Ectodermal cell (in vitro differentiated cells): ENCODE results near the gene CTIF.

Source experiments
- H3K27ac ChIP-seq: 2 replicates; pipeline ENCODE4 v1.7.0; 2013; ENCODE audit warnings: mild to moderate bottlenecking, low read depth, low read length; ENCODE audit not compliant: insufficient read depth, poor library complexity, severe bottlenecking
- H3K27me3 ChIP-seq: 2 replicates; pipeline ENCODE4 v1.7.0; 2013; ENCODE audit warnings: mild to moderate bottlenecking, low read length; ENCODE audit not compliant: insufficient read depth, control insufficient read depth, poor library complexity, severe bottlenecking
- H3K36me3 ChIP-seq: one replicate; pipeline ENCODE4 v1.7.0; 2013; ENCODE audit warnings: low read length; ENCODE audit not compliant: control insufficient read depth, insufficient read depth
- H3K4me1 ChIP-seq: one replicate; pipeline ENCODE4 v1.7.0; 2013; ENCODE audit warnings: low read length; ENCODE audit not compliant: control insufficient read depth, insufficient read depth
- H3K4me3 ChIP-seq: 2 replicates; pipeline ENCODE4 v1.7.0; 2013; ENCODE audit warnings: low read depth, low read length, control low read depth; ENCODE audit not compliant: insufficient read depth
- H3K9me3 ChIP-seq: 2 replicates; pipeline ENCODE4 v1.7.0; 2013; ENCODE audit warnings: mild to moderate bottlenecking, low read length, moderate library complexity; ENCODE audit not compliant: control insufficient read depth
- WGBS, 2 experiments: methylation state at CpG; one replicate each; pipeline ENCODE4 v1.1.7; 2013; ENCODE audit warnings: missing lambda C conversion rate in 2 of 2; 5-methylcytosine and 5-hydroxymethylcytosine counted together

Gene CTIF

DNA sequence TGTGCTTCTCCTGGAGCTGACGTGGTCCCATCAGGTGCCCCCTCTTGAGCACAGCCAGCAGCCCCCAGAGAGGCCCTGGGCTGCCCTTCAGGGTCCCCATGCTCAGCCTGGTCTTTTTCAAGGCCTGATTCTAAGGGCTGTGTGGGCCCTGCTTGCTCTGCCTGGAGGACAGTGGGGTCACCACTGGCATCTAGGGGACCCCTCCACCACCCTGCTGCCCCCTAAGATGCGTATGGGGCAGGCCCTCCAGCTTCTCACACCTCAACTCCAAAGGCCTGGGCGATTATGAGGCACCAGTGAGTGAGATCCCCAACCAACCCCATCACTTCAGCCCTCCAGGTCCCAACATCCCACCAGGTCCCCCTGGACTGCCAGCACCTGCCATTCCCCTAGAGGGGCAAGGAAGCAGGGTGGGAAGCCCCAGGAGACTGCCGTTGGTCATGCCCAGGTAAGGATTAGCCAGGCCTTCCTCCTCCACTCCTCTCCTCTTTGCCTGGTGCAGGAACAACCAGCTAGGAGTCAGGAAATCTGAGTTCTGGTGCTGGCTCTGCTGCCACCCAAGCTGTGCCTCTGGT lies 297.5 kb downstream of the CTIF start:
- no peak overlapping the region for H3K4me3 ChIP-seq
- no peak overlapping the region for H3K27ac ChIP-seq
- no peaks in the 10 kb centered on the region for H3K9me3 ChIP-seq
- WGBS, 2 experiments, result 68 to 70% methylated on average over 4 of the region's 4 CpGs
- H3K27me3 ChIP-seq, result no peaks in the 10 kb centered on the region
- H3K4me1 ChIP-seq, result peaks cover 16% of the 10 kb centered on the region
- no peaks in the 10 kb centered on the region for H3K36me3 ChIP-seq

- Histone ChIP-seq H3K9me3 (no peaks in the 10 kb centered on the region), H3K27ac (no peak overlapping the region), H3K4me1 (peaks cover 18% of the 10 kb centered on the region), H3K36me3 (no peaks in the 10 kb centered on the region), H3K4me3 (no peak overlapping the region), H3K27me3 (no peaks in the 10 kb centered on the region)
- WGBS, 2 experiments, result 94% methylated on average over 13 of the region's 13 CpGs
Observed at GRCh38 chr18:48836806-48837615, 298.2 kb downstream of the CTIF start.

DNA sequence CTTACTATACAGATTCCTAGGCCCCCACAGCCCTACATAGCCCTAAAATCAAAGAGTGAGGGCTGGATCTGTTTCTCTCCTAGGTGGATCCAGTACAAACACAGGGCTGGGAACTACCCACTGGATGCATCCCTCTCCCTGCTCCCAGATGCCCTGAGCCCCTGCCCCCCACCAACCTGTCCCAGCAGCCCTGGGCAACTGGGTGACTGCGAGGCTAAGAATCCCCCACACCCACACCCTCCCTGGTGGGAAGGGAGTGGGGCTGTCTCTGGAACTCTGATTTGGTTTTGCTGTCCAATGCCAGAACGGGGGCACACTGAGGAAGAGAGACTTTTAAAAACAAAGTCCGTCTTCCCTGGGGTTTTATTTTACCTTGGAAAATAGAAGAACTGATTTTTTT lies 298.8 kb downstream of the CTIF start:
- Histone ChIP-seq H3K27ac (no peak overlapping the region), H3K27me3 (no peaks in the 10 kb centered on the region), H3K4me1 (peaks cover 25% of the 10 kb centered on the region), H3K36me3 (no peaks in the 10 kb centered on the region), H3K9me3 (no peaks in the 10 kb centered on the region), H3K4me3 (no peak overlapping the region)
- WGBS, 2 experiments, result 83 to 95% methylated on average over 3 of the region's 3 CpGs

- H3K4me3 ChIP-seq, result no peak overlapping the region
- no peak overlapping the region for H3K27ac ChIP-seq
- H3K9me3 ChIP-seq, result no peaks in the 10 kb centered on the region
- 94 to 96% methylated on average over 12 of the region's 12 CpGs for WGBS, 2 experiments
- H3K36me3 ChIP-seq, result no peaks in the 10 kb centered on the region
- peaks cover 23% of the 10 kb centered on the region for H3K4me1 ChIP-seq
- H3K27me3 ChIP-seq, result no peaks in the 10 kb centered on the region
Observed at GRCh38 chr18:48838166-48838775, 299.4 kb downstream of the CTIF start.

- H3K27me3 ChIP-seq, result no peaks in the 10 kb centered on the region
- H3K9me3 ChIP-seq, result no peaks in the 10 kb centered on the region
- no peaks in the 10 kb centered on the region for H3K36me3 ChIP-seq
- 88 to 89% methylated on average over 10 of the region's 10 CpGs for WGBS, 2 experiments
- H3K27ac ChIP-seq, result no peak overlapping the region
- peaks cover 20% of the 10 kb centered on the region for H3K4me1 ChIP-seq
- no peak overlapping the region for H3K4me3 ChIP-seq
Observed at GRCh38 chr18:48838921-48839818, 300.3 kb downstream of the CTIF start.

- Histone ChIP-seq H3K27ac (no peak overlapping the region), H3K36me3 (no peaks in the 10 kb centered on the region), H3K4me1 (peaks cover 20% of the 10 kb centered on the region), H3K4me3 (no peak overlapping the region), H3K27me3 (no peaks in the 10 kb centered on the region), H3K9me3 (no peaks in the 10 kb centered on the region)
- WGBS, 2 experiments, result 93 to 98% methylated on average over 7 of the region's 7 CpGs
Observed at GRCh38 chr18:48839819-48840490, 301.1 kb downstream of the CTIF start.

DNA sequence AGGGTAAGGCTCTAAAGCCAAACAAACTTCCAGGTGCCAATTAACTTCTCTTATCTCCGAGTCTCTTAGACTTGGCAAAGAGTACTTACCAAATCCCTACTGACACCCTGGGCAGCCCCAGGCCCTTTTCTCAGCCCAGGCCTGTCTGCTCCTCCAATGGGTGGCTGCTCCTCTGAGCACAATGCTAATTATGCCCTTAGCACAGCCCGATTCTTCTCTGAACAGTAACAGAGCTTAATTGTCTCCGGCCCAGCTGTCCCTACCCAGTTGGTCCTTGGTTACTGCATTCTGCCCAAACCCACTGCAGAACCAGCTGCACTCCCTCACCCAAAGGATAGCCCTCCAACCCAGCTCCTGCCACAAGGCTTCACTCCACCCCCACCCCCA lies 301.7 kb downstream of the CTIF start:
- no peak overlapping the region for H3K4me3 ChIP-seq
- H3K36me3 ChIP-seq, result no peaks in the 10 kb centered on the region
- no peaks in the 10 kb centered on the region for H3K27me3 ChIP-seq
- H3K4me1 ChIP-seq, result peaks cover 20% of the 10 kb centered on the region
- WGBS, 2 experiments, result 77 to 81% methylated on average over 3 of the region's 3 CpGs
- H3K27ac ChIP-seq, result no peak overlapping the region
- no peaks in the 10 kb centered on the region for H3K9me3 ChIP-seq

DNA sequence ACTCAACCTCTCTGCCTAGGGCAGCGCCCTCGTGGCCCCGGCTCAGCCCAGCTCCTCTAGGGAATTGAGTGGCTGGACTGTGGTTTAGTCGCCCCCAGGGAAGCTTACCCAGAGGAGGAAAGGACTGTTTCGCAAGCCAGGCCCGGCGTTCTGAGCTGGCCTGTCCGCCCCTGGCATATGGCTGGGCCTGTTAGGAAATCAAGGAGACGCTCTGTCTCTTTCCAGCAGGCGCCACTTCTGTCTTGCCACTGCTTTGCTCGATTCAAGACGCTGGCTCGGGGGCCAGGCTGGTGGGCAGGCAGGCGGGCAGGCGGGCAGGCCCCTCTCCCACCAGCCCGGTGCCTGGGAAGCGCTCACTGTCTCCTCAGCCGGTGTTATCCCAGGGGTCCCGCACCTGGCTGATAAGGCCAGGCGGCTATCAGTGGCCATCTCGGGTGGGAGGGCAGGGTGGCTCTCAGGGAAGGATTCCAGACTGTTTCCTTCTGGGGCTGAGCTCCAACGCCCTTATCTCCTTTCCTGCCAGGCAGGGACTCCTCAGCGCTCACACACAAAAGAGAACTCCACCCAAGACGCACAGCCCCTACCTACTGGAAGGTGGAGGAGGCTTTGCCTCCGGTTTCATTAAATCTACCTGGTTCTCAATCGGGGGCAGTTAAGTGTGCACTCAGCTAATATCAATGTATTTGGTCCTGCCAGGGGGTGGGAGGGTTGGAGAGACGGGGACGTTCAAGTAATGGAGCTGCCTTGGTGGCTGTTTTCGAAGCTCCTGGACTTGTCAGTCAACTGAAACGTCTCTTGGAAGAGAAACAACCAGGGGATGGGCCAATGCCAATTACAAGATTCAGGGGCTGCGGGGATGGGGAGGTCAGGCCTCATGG lies 302.8 kb downstream of the CTIF start:
- Histone ChIP-seq H3K4me3 (no peak overlapping the region), H3K36me3 (no peaks in the 10 kb centered on the region), H3K27ac (no peak overlapping the region), H3K9me3 (no peaks in the 10 kb centered on the region), H3K4me1 (peaks cover 14% of the 10 kb centered on the region), H3K27me3 (no peaks in the 10 kb centered on the region)
- WGBS, 2 experiments, result 92 to 93% methylated on average over 31 of the region's 31 CpGs
